Mesothelial cell of epicardium (in vitro differentiated cells): ENCODE measurements around the gene KCNC3. TPM values are rescaled to one million over a fixed set of nuclear protein-coding genes. Genes with fewer than 3 reads are reported as not detected.

ENCODE experiments used
- DNase-seq, 2 experiments: peaks; one replicate each; pipeline ENCODE4 v3.0.0; 2021; ENCODE audit warnings: low spot score in 2 of 2; ENCODE audit not compliant: unreplicated experiment in 2 of 2
- H3K27ac Mint-ChIP-seq: 2 replicates; pipeline ENCODE4 v1.8.0; 2021; ENCODE audit warnings: mixed read lengths
- H3K27me3 Mint-ChIP-seq: 2 replicates; pipeline ENCODE4 v1.8.0; 2021; ENCODE audit warnings: low read depth, mixed read lengths
- H3K36me3 Mint-ChIP-seq: 2 replicates; pipeline ENCODE4 v1.8.0; 2021; ENCODE audit warnings: mixed read lengths
- H3K4me1 Mint-ChIP-seq: 2 replicates; pipeline ENCODE4 v1.8.0; 2021; ENCODE audit warnings: mixed read lengths
- H3K4me3 Mint-ChIP-seq: 2 replicates; pipeline ENCODE4 v1.8.0; 2021; ENCODE audit warnings: mild to moderate bottlenecking, moderate library complexity, mixed read lengths
- H3K9me3 Mint-ChIP-seq: 2 replicates; pipeline ENCODE4 v1.8.0; 2021; ENCODE audit warnings: mixed read lengths
- total RNA-seq: library from RNA; stranded (reverse); gene quantifications from 3 replicates; pipeline ENCODE4 v1.2.1, GENCODE V29; 2021
- TF ChIP-seq, protein P1 (sequence below): fragments of 200-600 bp; sonication (generic); IDR thresholded peaks from one replicate; pipeline ENCODE4 v1.5.0; 2021; ENCODE audit warnings: antibody characterized with exemption; ENCODE audit not compliant: unreplicated experiment

Gene KCNC3
- total RNA-seq, result 53.4 to 57.7 TPM (median 54.4 TPM) in 3 replicates

DNA sequence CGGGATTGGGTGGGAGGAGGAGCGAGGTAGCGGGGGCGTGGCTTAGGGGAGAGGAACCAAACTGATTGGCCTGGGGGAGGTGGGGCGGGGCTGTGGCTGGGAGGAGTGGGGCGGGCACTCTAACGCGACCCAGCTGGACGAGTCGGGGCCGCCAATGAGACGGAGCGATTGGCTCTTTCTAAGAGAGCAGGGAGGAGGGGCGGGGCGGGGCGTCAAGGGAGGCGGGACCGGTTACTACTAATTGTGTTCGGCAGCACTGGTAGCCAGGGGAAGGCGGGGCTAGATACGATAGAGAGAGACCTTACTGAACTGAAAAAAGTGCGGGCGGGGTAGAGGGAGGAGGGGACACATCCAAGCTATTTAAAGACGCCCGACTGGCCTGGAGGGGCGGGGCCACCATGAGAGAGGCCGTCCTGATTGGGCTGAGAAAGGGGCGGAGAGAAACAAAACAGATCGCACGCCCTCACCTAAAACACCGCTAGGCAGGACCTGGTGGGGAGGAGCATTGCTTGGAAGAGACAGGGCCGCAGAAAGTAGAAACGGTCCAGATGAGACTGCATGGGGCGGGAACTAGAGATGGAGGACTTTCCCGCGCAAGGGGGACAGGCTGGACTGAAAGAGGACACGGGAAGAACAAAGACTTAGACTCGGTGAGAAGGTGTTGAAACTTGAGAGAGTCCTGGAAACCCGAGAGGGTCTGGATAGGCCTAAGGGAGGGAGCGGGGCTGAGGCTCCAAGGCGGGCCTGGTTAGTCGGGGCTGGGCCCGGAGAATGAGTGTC lies at the start of gene KCNC3:
Gene KCNC3, minus strand, starts transcription at position 232 of the 780 bp plus-strand sequence. CDS start 295 bp downstream, outside the sequence.
- peak; percentile 99 to 100 for DNase-seq
- Mint-ChIP-seq H3K36me3 (no peaks in the 10 kb centered on the region), H3K27me3 (peaks cover 46% of the 10 kb centered on the region), H3K4me1 (peaks cover 63% of the 10 kb centered on the region), H3K9me3 (no peaks in the 10 kb centered on the region), H3K4me3 (peak within 1 kb of the TSS; percentile 80), H3K27ac (peak within 1 kb of the TSS; percentile 96)
- TF ChIP-seq, protein P1, sequence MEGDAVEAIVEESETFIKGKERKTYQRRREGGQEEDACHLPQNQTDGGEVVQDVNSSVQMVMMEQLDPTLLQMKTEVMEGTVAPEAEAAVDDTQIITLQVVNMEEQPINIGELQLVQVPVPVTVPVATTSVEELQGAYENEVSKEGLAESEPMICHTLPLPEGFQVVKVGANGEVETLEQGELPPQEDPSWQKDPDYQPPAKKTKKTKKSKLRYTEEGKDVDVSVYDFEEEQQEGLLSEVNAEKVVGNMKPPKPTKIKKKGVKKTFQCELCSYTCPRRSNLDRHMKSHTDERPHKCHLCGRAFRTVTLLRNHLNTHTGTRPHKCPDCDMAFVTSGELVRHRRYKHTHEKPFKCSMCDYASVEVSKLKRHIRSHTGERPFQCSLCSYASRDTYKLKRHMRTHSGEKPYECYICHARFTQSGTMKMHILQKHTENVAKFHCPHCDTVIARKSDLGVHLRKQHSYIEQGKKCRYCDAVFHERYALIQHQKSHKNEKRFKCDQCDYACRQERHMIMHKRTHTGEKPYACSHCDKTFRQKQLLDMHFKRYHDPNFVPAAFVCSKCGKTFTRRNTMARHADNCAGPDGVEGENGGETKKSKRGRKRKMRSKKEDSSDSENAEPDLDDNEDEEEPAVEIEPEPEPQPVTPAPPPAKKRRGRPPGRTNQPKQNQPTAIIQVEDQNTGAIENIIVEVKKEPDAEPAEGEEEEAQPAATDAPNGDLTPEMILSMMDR, result no peak

DNA sequence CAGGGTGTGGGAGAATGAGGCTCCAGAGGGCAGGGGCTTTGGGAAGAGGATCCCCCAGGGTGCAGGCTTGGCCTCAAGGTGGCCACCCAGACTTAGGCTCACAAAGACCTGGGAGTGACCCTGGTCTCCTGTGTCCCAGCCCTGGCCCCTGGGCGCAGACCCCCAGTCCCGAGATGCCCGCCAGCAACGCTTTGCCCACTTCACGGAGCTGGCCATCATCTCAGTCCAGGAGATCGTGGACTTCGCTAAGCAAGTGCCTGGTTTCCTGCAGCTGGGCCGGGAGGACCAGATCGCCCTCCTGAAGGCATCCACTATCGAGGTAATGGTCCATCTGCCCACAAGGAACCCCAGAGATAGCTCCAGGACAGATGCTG lies 49.7 kb upstream of the KCNC3 start:
- TF ChIP-seq, protein P1, result no peak
- Mint-ChIP-seq H3K27ac (no peak overlapping the region), H3K4me1 (peaks cover 11% of the 10 kb centered on the region), H3K9me3 (no peaks in the 10 kb centered on the region), H3K36me3 (peaks cover 13% of the 10 kb centered on the region), H3K4me3 (no peak overlapping the region), H3K27me3 (no peaks in the 10 kb centered on the region)
- DNase-seq, result no peak

DNA sequence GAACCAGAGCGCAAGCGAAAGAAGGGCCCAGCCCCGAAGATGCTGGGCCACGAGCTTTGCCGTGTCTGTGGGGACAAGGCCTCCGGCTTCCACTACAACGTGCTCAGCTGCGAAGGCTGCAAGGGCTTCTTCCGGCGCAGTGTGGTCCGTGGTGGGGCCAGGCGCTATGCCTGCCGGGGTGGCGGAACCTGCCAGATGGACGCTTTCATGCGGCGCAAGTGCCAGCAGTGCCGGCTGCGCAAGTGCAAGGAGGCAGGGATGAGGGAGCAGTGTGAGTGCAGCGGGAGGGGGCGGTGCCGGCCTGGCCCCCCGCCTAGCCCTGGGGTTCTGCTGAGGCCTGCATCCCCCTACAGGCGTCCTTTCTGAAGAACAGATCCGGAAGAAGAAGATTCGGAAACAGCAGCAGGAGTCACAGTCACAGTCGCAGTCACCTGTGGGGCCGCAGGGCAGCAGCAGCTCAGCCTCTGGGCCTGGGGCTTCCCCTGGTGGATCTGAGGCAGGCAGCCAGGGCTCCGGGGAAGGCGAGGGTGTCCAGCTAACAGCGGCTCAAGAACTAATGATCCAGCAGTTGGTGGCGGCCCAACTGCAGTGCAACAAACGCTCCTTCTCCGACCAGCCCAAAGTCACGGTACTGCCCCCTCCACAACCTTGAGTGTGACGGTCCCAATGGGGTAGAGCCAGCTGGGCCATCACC lies 49.1 kb upstream of the KCNC3 start:
- Mint-ChIP-seq H3K27ac (no peak overlapping the region), H3K4me3 (peak overlapping the region; percentile 49)
- TF ChIP-seq, protein P1, result no peak

DNA sequence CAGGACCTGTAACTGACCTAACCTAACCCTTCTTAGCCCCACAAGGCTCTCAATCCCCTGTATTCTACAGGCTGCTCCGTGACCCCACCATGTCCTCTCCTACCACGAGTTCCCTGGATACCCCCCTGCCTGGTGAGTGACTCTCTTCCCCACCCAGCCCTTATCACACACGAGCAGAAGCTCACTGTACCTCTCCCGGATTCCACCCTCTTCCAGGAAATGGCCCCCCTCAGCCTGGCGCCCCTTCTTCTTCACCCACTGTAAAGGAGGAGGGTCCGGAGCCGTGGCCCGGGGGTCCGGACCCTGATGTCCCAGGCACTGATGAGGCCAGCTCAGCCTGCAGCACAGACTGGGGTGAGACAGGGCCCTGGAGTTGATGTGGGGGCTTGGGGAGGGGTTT lies 48.3 kb upstream of the KCNC3 start:
- TF ChIP-seq, protein P1, result no peak
- Mint-ChIP-seq H3K9me3 (no peaks in the 10 kb centered on the region), H3K4me1 (peaks cover 4% of the 10 kb centered on the region), H3K27ac (no peak overlapping the region), H3K4me3 (peak overlapping the region; percentile 95), H3K36me3 (peaks cover 13% of the 10 kb centered on the region), H3K27me3 (no peaks in the 10 kb centered on the region)
- DNase-seq, result no peak

More for the DNA sequence above, 49.1 kb upstream of the KCNC3 start:
- peaks cover 13% of the 10 kb centered on the region for H3K36me3 Mint-ChIP-seq
- no peaks in the 10 kb centered on the region for H3K27me3 Mint-ChIP-seq
- DNase-seq, result no peak
- H3K9me3 Mint-ChIP-seq, result no peaks in the 10 kb centered on the region
- peaks cover 6% of the 10 kb centered on the region for H3K4me1 Mint-ChIP-seq

- H3K27me3 Mint-ChIP-seq, result no peaks in the 10 kb centered on the region
- H3K9me3 Mint-ChIP-seq, result no peaks in the 10 kb centered on the region
- TF ChIP-seq, protein P1, result no peak
- DNase-seq, result peak in 1 of 2 experiments; percentile 44
- H3K4me1 Mint-ChIP-seq, result peaks cover 4% of the 10 kb centered on the region
- H3K4me3 Mint-ChIP-seq, result peak overlapping the region; percentile 95
- H3K27ac Mint-ChIP-seq, result peak overlapping the region; percentile 69
- H3K36me3 Mint-ChIP-seq, result peaks cover 13% of the 10 kb centered on the region
These were observed 47.9 kb upstream of the KCNC3 start for GRCh38 chr19:50377051-50377461.
